K562 (cell line): Measurements from ENCODE around the gene C2orf76. TPM values are rescaled to one million over a fixed set of nuclear protein-coding genes. Genes with fewer than 3 reads are reported as not detected.

ENCODE experiments used
- ATAC-seq: fragments of 200-7000 bp; cut with Tn5 transposase; 3 replicates; pipeline ENCODE4 v1.9.1; 2020; ENCODE audit warnings: moderate library complexity
- BruUV-seq: library from RNA; stranded (reverse); fragments of 400-500 nt; replicated peaks from 2 replicates; lab custom pipeline; 2021; lab: Mats Ljungman, UMichigan
- CTCF ChIA-PET: fragments of 300-600 bp; formaldehyde crosslinking; extraction: SDS; loops from one replicate; lab custom pipeline; 2021; ENCODE audit warnings: low intra/inter-chr PET ratio; lab: Yijun Ruan, JAX
- POLR2A ChIA-PET: fragments of 300-600, 350-650 bp; sonication (Branson Sonifier 250); formaldehyde crosslinking; extraction: SDS; loops from one replicate; lab custom pipeline; 2021; ENCODE audit warnings: antibody characterized with exemption, inconsistent platforms; lab: Yijun Ruan, JAX
- DNase-seq, 4 experiments: peaks; one replicate each; pipeline versions ENCODE4 v3.0.0 to v3.0.0-alpha.2; 2011 to 2018; ENCODE audit warnings: low spot score in 3 of 4, mixed read lengths in 3 of 4; ENCODE audit errors: extremely low read depth in 1 of 4
- FAIRE-seq: peaks from 2 replicates; lab custom pipeline; 2011; peaks lifted over from hg19 to GRCh38; lab: Jason Lieb, UNC
- H2AFZ ChIP-seq: 2 replicates; pipeline ENCODE4 v1.6.0; 2011; ENCODE audit warnings: low read depth, low read length, control low read depth, inconsistent platforms
- H3K27ac ChIP-seq: fragments of 200-600 bp; 3 replicates; pipeline ENCODE4 v1.8.0; 2011; ENCODE audit warnings: low read depth, mild to moderate bottlenecking, control low read depth, inconsistent platforms, low read length, moderate library complexity, mixed read lengths; ENCODE audit errors: extremely low read depth
- H3K27me3 ChIP-seq, 2 experiments: fragments of 300-600 bp in 1 of 2; 2 replicates in 1 of 2; 3 replicates in 1 of 2; pipeline versions ENCODE4 v1.6.0 to v1.8.0; 2011; ENCODE audit warnings: inconsistent platforms in 2 of 2, low read length in 2 of 2, mild to moderate bottlenecking in 1 of 2, mixed read lengths in 1 of 2, moderate library complexity in 1 of 2; ENCODE audit not compliant: control insufficient read depth in 2 of 2, insufficient read depth in 2 of 2
- H3K36me3 ChIP-seq: fragments of 300-600 bp; 3 replicates; pipeline ENCODE4 v1.8.0; 2011; ENCODE audit warnings: mild to moderate bottlenecking, low read length, inconsistent platforms; ENCODE audit not compliant: control insufficient read depth, insufficient read depth
- H3K4me1 ChIP-seq, 2 experiments: fragments of 200-600 bp in 1 of 2; replicated peaks in 1 of 2; 2 replicates in 1 of 2; 3 replicates in 1 of 2; pipeline versions ENCODE4 v1.5.1 to v1.8.0; 2011; ENCODE audit warnings: inconsistent platforms in 2 of 2, low read length in 2 of 2, mild to moderate bottlenecking in 1 of 2, mixed read lengths in 1 of 2, moderate library complexity in 1 of 2; ENCODE audit not compliant: control insufficient read depth in 2 of 2, insufficient read depth in 2 of 2
- H3K4me2 ChIP-seq: 2 replicates; pipeline ENCODE4 v1.6.1; 2011; ENCODE audit warnings: low read length, control low read depth, inconsistent platforms, mixed read lengths; ENCODE audit not compliant: insufficient read depth
- H3K4me3 ChIP-seq: fragments of 200-600 bp; sonication (generic), shearing (Covaris generic); 2 replicates; pipeline ENCODE4 v1.5.1; 2016; ENCODE audit warnings: control low read depth, inconsistent platforms
- H3K79me2 ChIP-seq: fragments of 200-600 bp; 3 replicates; pipeline ENCODE4 v1.8.0; 2011; ENCODE audit warnings: low read length, inconsistent platforms; ENCODE audit not compliant: control insufficient read depth, insufficient read depth
- H3K9ac ChIP-seq, 2 experiments: 2 replicates each; pipeline versions ENCODE4 v1.6.0 to v1.6.1; 2011; ENCODE audit warnings: low read depth in 2 of 2, low read length in 2 of 2, control low read depth in 1 of 2, inconsistent platforms in 1 of 2, mild to moderate bottlenecking in 1 of 2, mixed read lengths in 1 of 2; ENCODE audit not compliant: insufficient read depth in 1 of 2
- H3K9me1 ChIP-seq: one replicate; pipeline ENCODE4 v1.6.0; 2011; ENCODE audit warnings: inconsistent platforms, mild to moderate bottlenecking, low read length, moderate library complexity; ENCODE audit not compliant: control insufficient read depth, insufficient read depth
- H3K9me3 ChIP-seq: replicated peaks from 2 replicates; pipeline ENCODE4 v1.5.1; 2011; ENCODE audit warnings: low read depth, low read length, inconsistent platforms; ENCODE audit not compliant: control insufficient read depth, insufficient read depth
- H4K20me1 ChIP-seq: replicated peaks from 2 replicates; pipeline ENCODE4 v1.6.1; 2011; ENCODE audit warnings: low read length, inconsistent platforms, mixed read lengths; ENCODE audit not compliant: control insufficient read depth, insufficient read depth
- CCNT2 ChIP-seq: IDR thresholded peaks from 2 replicates; pipeline ENCODE4 v1.6.1; 2011; ENCODE audit warnings: borderline replicate concordance, low read depth, mild to moderate bottlenecking, moderate library complexity, mixed read lengths, low read length; ENCODE audit not compliant: insufficient read length; ENCODE audit errors: extremely low read depth
- HDAC2 ChIP-seq: fragments of 450-650 bp; IDR thresholded peaks from 2 replicates; pipeline ENCODE4 v1.6.1; 2016; ENCODE audit warnings: mild to moderate bottlenecking
- RBM22 ChIP-seq: fragments of 200-400 bp; formaldehyde crosslinking; IDR thresholded peaks from 2 replicates; pipeline ENCODE4 v1.6.1; 2018; ENCODE audit warnings: low read length, low read depth; ENCODE audit not compliant: poor library complexity, severe bottlenecking
- SRSF7 ChIP-seq: fragments of 200-400 bp; formaldehyde crosslinking; optimal IDR thresholded peaks from 2 replicates; pipeline ENCODE3; 2017; ENCODE audit warnings: mild to moderate bottlenecking, low read depth, low read length
- TCF3 ChIP-seq: sonication (generic); formaldehyde crosslinking; IDR thresholded peaks from 2 replicates; pipeline ENCODE4 v1.4.0; 2020; ENCODE audit warnings: mild to moderate bottlenecking, missing genetic modification reagents
- XRCC5 ChIP-seq: fragments of 200-400 bp; formaldehyde crosslinking; IDR thresholded peaks from 2 replicates; pipeline ENCODE4 v1.6.1; 2017; ENCODE audit warnings: low read depth, mild to moderate bottlenecking, low read length
- YY1 ChIP-seq, 3 experiments: IDR thresholded peaks; 2 replicates each; pipeline ENCODE4 v1.6.1; 2011; ENCODE audit warnings: low read length in 2 of 3, mild to moderate bottlenecking in 2 of 3, moderate library complexity in 2 of 3, borderline replicate concordance in 1 of 3, control low read depth in 1 of 3, low read depth in 1 of 3; ENCODE audit not compliant: insufficient read depth in 3 of 3, insufficient replicate concordance in 2 of 3, control insufficient read depth in 1 of 3, insufficient read length in 1 of 3; ENCODE audit errors: extremely low read depth in 1 of 3
- ZBTB5 ChIP-seq: fragments of 450-650 bp; IDR thresholded peaks from 2 replicates; pipeline ENCODE4 v1.6.1; 2017; ENCODE audit warnings: antibody characterized with exemption
- ZNF23 ChIP-seq: fragments of 250-450 bp; sonication (Bioruptor Pico); IDR thresholded peaks from 2 replicates; pipeline ENCODE4 v1.4.0; 2020; ENCODE audit warnings: mild to moderate bottlenecking
- ZNF3 ChIP-seq: fragments of 250-450 bp; sonication (Bioruptor Pico); IDR thresholded peaks from 2 replicates; pipeline ENCODE4 v1.5.0; 2021; ENCODE audit warnings: mild to moderate bottlenecking, moderate library complexity
- ZNF780A ChIP-seq: fragments of 250-450 bp; sonication (Bioruptor Pico); IDR thresholded peaks from 2 replicates; pipeline ENCODE4 v1.5.0; 2021; ENCODE audit warnings: mild to moderate bottlenecking
- WGBS: fragments of 100-300 bp; shearing (Covaris generic); methylation state at CpG from one replicate; pipeline ENCODE4 v1.1.6; 2016; ENCODE audit warnings: low coverage, mixed read lengths; ENCODE audit not compliant: insufficient coverage; ENCODE audit errors: missing lambda C conversion rate; 5-methylcytosine and 5-hydroxymethylcytosine counted together
- in situ Hi-C: fragments of 300-500 bp; cut with MboI; formaldehyde crosslinking; loops from 4 replicates; pipeline ENCODE4 v1.15.0; 2018; ENCODE audit warnings: inconsistent platforms, mixed read lengths
- intact Hi-C: fragments of 100-400 bp; cut with micrococcal nuclease; formaldehyde crosslinking; loops from 2 replicates; pipeline ENCODE4 v1.14.2; 2022
- polyA plus RNA-seq, 8 experiments: library from polyadenylated mRNA; depleted of rRNA in 4 of 8; stranded (reverse) in 5 of 8; unstranded in 3 of 8; fragments of >200 nt; fragmentation: Nextera tagmentation in 2 of 8; fragmentation: Illumina TruSeq in 1 of 8; extraction: Ambion mirVana in 2 of 8; extraction: Trizol in 1 of 8; gene quantifications; 2 replicates each; pipeline versions ENCODE4 v1.2.1 to v1.2.3, GENCODE V29; 2011 to 2014; ENCODE audit warnings: inconsistent platforms in 1 of 8, missing spikeins in 1 of 8
- total RNA-seq, 7 experiments: library from RNA; depleted of rRNA in 6 of 7; stranded (reverse); fragments of >200 nt in 6 of 7; fragmentation: Illumina TruSeq in 2 of 7; extraction: Trizol in 2 of 7; gene quantifications; 2 replicates each; pipeline versions ENCODE4 v1.2.1 to v1.2.3, GENCODE V29; 2011 to 2021; ENCODE audit warnings: low replicate concordance in 1 of 7
- TF ChIP-seq, protein P1 (sequence below): fragments of 450-650 bp; formaldehyde crosslinking; IDR thresholded peaks from 2 replicates; pipeline ENCODE4 v1.4.0; 2022; ENCODE audit warnings: missing genetic modification characterization
- TF ChIP-seq, protein P2 (sequence below): fragments of 250-450 bp; sonication (Bioruptor Pico); IDR thresholded peaks from 2 replicates; pipeline ENCODE4 v1.5.1; 2021; ENCODE audit warnings: mild to moderate bottlenecking

Gene C2orf76
- total and polyA plus RNA-seq, 9 of the 15 experiments (the other 6 are each of a cell fraction or from before 2014, with no cell fraction given) = 4.8 to 26.2 (median 14.5) TPM

DNA sequence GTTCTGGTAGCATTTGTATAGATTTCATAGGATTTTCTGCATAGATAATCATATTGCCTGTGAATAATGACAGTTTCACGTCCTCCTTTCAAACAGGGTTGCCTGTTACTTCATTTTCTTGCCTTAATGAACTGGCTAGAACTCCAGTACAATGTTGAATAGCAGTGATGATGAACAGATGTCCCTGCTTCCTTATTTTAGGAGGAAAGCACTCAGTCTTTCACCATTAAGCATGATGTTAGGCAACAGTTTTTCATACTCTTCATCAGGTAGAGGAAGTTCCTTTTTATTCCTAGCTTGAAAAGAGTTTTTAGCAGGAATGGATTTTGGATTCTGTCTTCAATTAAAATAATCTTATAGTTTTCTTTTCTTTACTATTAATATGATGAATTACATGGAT is 39.7 kb downstream of the C2orf76 start (continued):
- TF ChIP-seq YY1 (IDR thresholded peaks at IDR 0.05; ENCODE audit: borderline replicate concordance in 1 of 3, control insufficient read depth in 1 of 3, extremely low read depth in 1 of 3, insufficient read depth in 3 of 3, insufficient read length in 1 of 3, insufficient replicate concordance in 2 of 3, low read depth in 1 of 3, low read length in 2 of 3) = no peak
- TF ChIP-seq, protein P1, sequence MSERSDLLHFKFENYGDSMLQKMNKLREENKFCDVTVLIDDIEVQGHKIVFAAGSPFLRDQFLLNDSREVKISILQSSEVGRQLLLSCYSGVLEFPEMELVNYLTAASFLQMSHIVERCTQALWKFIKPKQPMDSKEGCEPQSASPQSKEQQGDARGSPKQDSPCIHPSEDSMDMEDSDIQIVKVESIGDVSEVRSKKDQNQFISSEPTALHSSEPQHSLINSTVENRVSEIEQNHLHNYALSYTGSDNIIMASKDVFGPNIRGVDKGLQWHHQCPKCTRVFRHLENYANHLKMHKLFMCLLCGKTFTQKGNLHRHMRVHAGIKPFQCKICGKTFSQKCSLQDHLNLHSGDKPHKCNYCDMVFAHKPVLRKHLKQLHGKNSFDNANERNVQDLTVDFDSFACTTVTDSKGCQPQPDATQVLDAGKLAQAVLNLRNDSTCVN (CRISPR knock-in tag) = no peak
- TF ChIP-seq ZNF23 = no peak
- TF ChIP-seq, protein P2, sequence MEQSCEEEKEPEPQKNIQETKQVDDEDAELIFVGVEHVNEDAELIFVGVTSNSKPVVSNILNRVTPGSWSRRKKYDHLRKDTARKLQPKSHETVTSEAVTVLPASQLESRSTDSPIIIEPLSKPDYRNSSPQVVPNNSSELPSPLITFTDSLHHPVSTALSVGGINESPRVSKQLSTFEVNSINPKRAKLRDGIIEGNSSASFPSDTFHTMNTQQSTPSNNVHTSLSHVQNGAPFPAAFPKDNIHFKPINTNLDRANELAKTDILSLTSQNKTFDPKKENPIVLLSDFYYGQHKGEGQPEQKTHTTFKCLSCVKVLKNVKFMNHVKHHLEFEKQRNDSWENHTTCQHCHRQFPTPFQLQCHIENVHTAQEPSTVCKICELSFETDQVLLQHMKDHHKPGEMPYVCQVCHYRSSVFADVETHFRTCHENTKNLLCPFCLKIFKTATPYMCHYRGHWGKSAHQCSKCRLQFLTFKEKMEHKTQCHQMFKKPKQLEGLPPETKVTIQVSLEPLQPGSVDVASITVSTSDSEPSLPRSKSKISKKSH (CRISPR knock-in tag) = no peak
- TF ChIP-seq, all 486 proteins: peak for 0

DNA sequence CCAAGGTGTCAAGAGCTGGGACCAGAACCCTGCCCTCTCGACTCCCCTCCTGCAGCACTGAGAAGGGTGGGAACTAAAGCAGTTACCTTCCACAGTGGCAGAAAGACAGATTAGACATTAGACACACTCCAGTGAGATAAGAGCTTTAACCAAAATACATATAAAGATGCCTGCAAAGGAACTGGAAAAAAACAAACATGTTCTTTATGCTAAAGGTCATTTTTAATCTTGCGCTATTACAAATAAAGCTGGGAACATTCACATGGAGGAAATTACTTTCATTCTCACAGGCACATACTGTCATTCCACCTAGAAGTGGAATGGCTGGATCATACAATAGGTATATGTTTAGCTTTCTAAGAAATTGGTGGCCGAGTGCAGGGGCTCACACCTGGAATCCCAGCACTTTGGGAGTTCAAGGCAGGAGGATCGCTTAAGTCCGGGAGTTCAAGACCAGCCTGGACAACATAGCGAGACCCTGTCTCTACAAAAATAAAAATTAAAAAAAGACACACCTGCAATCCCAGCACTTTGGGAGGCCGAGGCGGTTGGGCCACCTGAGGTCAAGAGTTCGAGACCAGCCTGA is 41.9 kb downstream of the C2orf76 start:
- Histone ChIP-seq H3K27ac (no peak overlapping the region), H3K79me2 (no peaks in the 10 kb centered on the region), H3K4me3 (no peak overlapping the region), H3K36me3 (no peaks in the 10 kb centered on the region), H3K4me2 (no peak overlapping the region), H3K9me3 (no peaks in the 10 kb centered on the region), H3K27me3 (no peaks in the 10 kb centered on the region; a peak in 1 of 5 replicates), H3K9ac (no peak overlapping the region), H3K4me1 (no peaks in the 10 kb centered on the region; a peak in 1 of 5 replicates), H2AFZ (no peak overlapping the region), H4K20me1 (no peaks in the 10 kb centered on the region), H3K9me1 (no peaks in the 10 kb centered on the region)
- intact Hi-C loops (no loop called here), in situ Hi-C loops (no loop called here)
- FAIRE-seq (no peak), ATAC-seq (no peak), DNase-seq (no peak)
- BruUV-seq = no TSS peak
- POLR2A ChIA-PET = interaction anchor here (1.0 kb wide), 1 partner anchor 12 kb away, joined by 3 read pairs; no protein-coding TSS in a partner anchor
- 41% methylated on average over 9 of the region's 9 CpGs for WGBS
- CTCF ChIA-PET = no interaction called here
- TF ChIP-seq ZBTB5 = no peak
- TF ChIP-seq SRSF7 = no peak
- TF ChIP-seq XRCC5 = no peak
- no peak for TF ChIP-seq ZNF780A
- no peak for TF ChIP-seq TCF3 (CRISPR knock-in tag)
- TF ChIP-seq CCNT2 = no peak
- TF ChIP-seq RBM22 = no peak
- no peak for TF ChIP-seq HDAC2
- TF ChIP-seq ZNF3 (CRISPR knock-in tag) = no peak
